Sigmoid colon (tissue), 4 donors: ENCODE data around the gene ABI2.

Source experiments
- CTCF ChIP-seq, 4 experiments: fragments of 450-650 bp in 3 of 4; fragments of 200-600 bp in 1 of 4; IDR thresholded peaks; one replicate each; pipeline ENCODE4 v1.5.1; 2016 to 2019; ENCODE audit warnings: antibody characterized with exemption in 4 of 4, mild to moderate bottlenecking in 3 of 4, moderate library complexity in 2 of 4
- POLR2A ChIP-seq, 2 donors: fragments of 450-650 bp; IDR thresholded peaks; one replicate each; pipeline ENCODE4 v1.6.1; 2016; ENCODE audit warnings: antibody characterized with exemption in 2 of 2, mild to moderate bottlenecking in 2 of 2, moderate library complexity in 2 of 2
- POLR2AphosphoS5 ChIP-seq, 4 donors: sonication (generic); formaldehyde crosslinking; IDR thresholded peaks; one replicate each; pipeline ENCODE4 v1.6.1; 2017; ENCODE audit warnings: antibody characterized with exemption in 4 of 4

DNA sequence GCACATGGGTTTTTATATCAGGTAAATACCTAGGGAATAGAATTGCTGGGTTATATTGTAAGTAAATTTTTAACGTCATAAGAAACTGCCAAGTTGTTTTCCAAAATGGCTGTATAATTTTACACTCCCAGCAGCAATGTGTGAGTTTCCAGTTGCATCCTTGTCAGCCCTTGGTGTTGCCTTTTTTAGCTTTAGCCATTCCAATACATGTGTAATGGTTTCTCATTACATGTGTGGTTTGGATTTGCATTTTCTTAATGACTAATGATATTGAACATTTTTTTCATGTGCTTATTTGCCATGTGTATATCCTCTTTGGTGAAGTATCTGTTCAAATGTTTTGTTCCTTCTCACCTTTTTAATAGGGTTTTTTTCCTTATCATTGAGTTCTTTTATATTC, 70.8 kb downstream of the ABI2 start:
- TF ChIP-seq POLR2AphosphoS5 (IDR thresholded peaks at IDR 0.05) (no peak), CTCF (IDR thresholded peaks at IDR 0.05) (no peak), POLR2A (IDR thresholded peaks at IDR 0.05) (no peak)
